Fibroblast of lung (primary cell): Measurements from ENCODE around the gene SLC16A1. TPM values are rescaled to one million over a fixed set of nuclear protein-coding genes. Genes with fewer than 3 reads are reported as not detected.

Experiments used
- DNase-seq, 2 donors: peaks; one replicate each; pipeline versions ENCODE4 v3.0.0 to v3.0.0-alpha.2; 2010; ENCODE audit warnings: low read depth in 2 of 2
- H2AFZ ChIP-seq: 2 replicates; pipeline ENCODE4 v1.5.1; 2012; ENCODE audit warnings: low read length, control low read depth, inconsistent platforms
- H3K27ac ChIP-seq: 2 replicates; pipeline ENCODE4 v1.5.1; 2011; ENCODE audit warnings: low read length, control low read depth; ENCODE audit not compliant: insufficient read depth
- H3K27me3 ChIP-seq: 2 replicates; pipeline ENCODE4 v1.5.1; 2011; ENCODE audit warnings: mild to moderate bottlenecking, low read length; ENCODE audit not compliant: control insufficient read depth, insufficient read depth
- H3K36me3 ChIP-seq: 2 replicates; pipeline ENCODE4 v1.5.1; 2011; ENCODE audit warnings: low read length; ENCODE audit not compliant: control insufficient read depth, insufficient read depth
- H3K4me1 ChIP-seq: 2 replicates; pipeline ENCODE4 v1.5.1; 2011; ENCODE audit warnings: low read length; ENCODE audit not compliant: control insufficient read depth, insufficient read depth; ENCODE audit errors: extremely low read depth
- H3K4me2 ChIP-seq: 2 replicates; pipeline ENCODE4 v1.5.1; 2011; ENCODE audit warnings: low read length, control low read depth; ENCODE audit not compliant: insufficient read depth; ENCODE audit errors: extremely low read depth
- H3K4me3 ChIP-seq, 4 experiments: fragments of 200-600 bp in 1 of 4; sonication (generic) in 1 of 4; replicated peaks in 1 of 4; 2 replicates each; pipeline ENCODE4 v1.5.1; 2011 to 2016; ENCODE audit warnings: low read length in 4 of 4, low read depth in 3 of 4, mild to moderate bottlenecking in 3 of 4, control low read depth in 2 of 4, inconsistent platforms in 1 of 4, mixed read lengths in 1 of 4; ENCODE audit not compliant: insufficient read depth in 1 of 4; ENCODE audit errors: control extremely low read depth in 1 of 4
- H3K79me2 ChIP-seq: 2 replicates; pipeline ENCODE4 v1.5.1; 2012; ENCODE audit warnings: mild to moderate bottlenecking, low read length, inconsistent platforms; ENCODE audit not compliant: control insufficient read depth, insufficient read depth
- H3K9ac ChIP-seq: 2 replicates; pipeline ENCODE4 v1.5.1; 2011; ENCODE audit warnings: mild to moderate bottlenecking, low read length, control low read depth; ENCODE audit not compliant: insufficient read depth
- H3K9me3 ChIP-seq: 2 replicates; pipeline ENCODE4 v1.5.1; 2012; ENCODE audit warnings: low read depth, low read length; ENCODE audit not compliant: control insufficient read depth, insufficient read depth
- H4K20me1 ChIP-seq: 2 replicates; pipeline ENCODE4 v1.5.1; 2011; ENCODE audit warnings: low read length; ENCODE audit not compliant: control insufficient read depth, insufficient read depth; ENCODE audit errors: extremely low read depth
- EZH2 ChIP-seq: IDR thresholded peaks from 2 replicates; pipeline ENCODE4 v1.5.1; 2012; ENCODE audit warnings: low read length, control low read depth, mild to moderate bottlenecking; ENCODE audit errors: missing control alignments
- polyA plus RNA-seq, 2 donors: library from polyadenylated mRNA; depleted of rRNA in 1 of 2; stranded (reverse) in 1 of 2; unstranded in 1 of 2; fragments of >200 nt; gene quantifications; 2 replicates each; pipeline ENCODE4 v1.2.1, GENCODE V29; 2011 to 2012; ENCODE audit warnings: missing spikeins in 1 of 2
- total RNA-seq: library from RNA; depleted of rRNA; stranded (reverse); fragments of >200 nt; gene quantifications from 2 replicates; pipeline ENCODE4 v1.2.1, GENCODE V29; 2014
- TF ChIP-seq, protein P1 (sequence below), 2 donors: IDR thresholded peaks in 1 of 2; conservative IDR thresholded peaks in 1 of 2; 1 replicate in 1 of 2; 2 replicates in 1 of 2; pipeline ENCODE4 v1.5.1; 2011 to 2012; ENCODE audit warnings: low read length in 2 of 2, control low read depth in 1 of 2, inconsistent platforms in 1 of 2, low read depth in 1 of 2, mild to moderate bottlenecking in 1 of 2

SLC16A1 gene
- total and polyA plus RNA-seq, 2 donors (not counting 1 experiment from before 2014, with no cell fraction given), result 51.3 to 59.1 TPM

DNA sequence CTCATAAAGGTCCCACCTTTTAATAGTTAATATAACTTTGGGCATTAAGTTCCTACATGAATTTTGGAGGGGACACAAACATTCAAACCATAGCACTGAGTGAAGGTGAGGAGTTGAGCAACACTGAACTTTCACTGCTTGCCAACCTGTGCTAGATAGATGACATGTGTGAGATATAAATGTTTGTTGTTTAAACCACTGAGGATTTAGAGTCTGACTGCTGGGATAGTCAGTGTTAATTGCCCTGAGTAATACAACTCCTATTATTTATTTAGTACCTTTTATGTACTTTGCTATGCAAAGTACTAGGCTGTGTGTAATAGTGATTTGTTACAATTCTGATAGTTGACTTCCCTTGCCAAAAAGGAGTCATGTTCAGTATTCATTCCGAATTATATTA lies 32.4 kb upstream of the SLC16A1 start:
- H3K4me3 ChIP-seq, result no peak overlapping the region
- H3K27me3 ChIP-seq, result no peaks in the 10 kb centered on the region
- H3K4me1 ChIP-seq, result no peaks in the 10 kb centered on the region
- TF ChIP-seq, protein P1, sequence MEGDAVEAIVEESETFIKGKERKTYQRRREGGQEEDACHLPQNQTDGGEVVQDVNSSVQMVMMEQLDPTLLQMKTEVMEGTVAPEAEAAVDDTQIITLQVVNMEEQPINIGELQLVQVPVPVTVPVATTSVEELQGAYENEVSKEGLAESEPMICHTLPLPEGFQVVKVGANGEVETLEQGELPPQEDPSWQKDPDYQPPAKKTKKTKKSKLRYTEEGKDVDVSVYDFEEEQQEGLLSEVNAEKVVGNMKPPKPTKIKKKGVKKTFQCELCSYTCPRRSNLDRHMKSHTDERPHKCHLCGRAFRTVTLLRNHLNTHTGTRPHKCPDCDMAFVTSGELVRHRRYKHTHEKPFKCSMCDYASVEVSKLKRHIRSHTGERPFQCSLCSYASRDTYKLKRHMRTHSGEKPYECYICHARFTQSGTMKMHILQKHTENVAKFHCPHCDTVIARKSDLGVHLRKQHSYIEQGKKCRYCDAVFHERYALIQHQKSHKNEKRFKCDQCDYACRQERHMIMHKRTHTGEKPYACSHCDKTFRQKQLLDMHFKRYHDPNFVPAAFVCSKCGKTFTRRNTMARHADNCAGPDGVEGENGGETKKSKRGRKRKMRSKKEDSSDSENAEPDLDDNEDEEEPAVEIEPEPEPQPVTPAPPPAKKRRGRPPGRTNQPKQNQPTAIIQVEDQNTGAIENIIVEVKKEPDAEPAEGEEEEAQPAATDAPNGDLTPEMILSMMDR (conservative IDR thresholded peaks at IDR 0.05 in 1 of 2, IDR thresholded peaks at IDR 0.05 in 1 of 2; ENCODE audit: low read depth in 1 of 2, low read length in 2 of 2), result no peak
- no peak for TF ChIP-seq EZH2
- DNase-seq, result no peak
- H3K9me3 ChIP-seq, result no peaks in the 10 kb centered on the region
- H3K36me3 ChIP-seq, result no peaks in the 10 kb centered on the region
- H3K9ac ChIP-seq, result no peak overlapping the region
- no peaks in the 10 kb centered on the region for H4K20me1 ChIP-seq
- no peak overlapping the region for H3K4me2 ChIP-seq
- no peak overlapping the region for H3K27ac ChIP-seq
- no peaks in the 10 kb centered on the region for H3K79me2 ChIP-seq
- H2AFZ ChIP-seq, result no peak overlapping the region

DNA sequence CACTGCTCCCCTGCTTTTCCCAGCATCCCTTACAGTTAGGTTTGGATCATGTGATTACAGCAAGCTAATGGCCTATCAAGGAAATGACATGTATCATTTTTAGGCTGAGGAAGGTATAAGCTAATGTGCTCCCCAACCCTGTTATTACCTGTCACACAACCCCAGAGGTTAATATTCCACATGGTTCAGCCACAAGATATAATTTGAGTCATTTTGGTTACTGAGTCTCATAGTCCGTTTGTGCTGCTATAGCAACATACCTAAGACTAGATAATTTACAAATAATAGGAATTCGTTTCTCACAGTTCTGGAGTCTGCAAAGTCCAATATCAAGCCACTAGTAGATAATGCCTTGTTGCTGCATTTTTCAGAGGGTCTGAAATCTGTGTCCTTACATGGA lies 29.1 kb upstream of the SLC16A1 start:
- H3K79me2 ChIP-seq, result no peaks in the 10 kb centered on the region
- H2AFZ ChIP-seq, result no peak overlapping the region
- no peaks in the 10 kb centered on the region for H3K4me1 ChIP-seq
- H3K4me2 ChIP-seq, result no peak overlapping the region
- no peaks in the 10 kb centered on the region for H3K9me3 ChIP-seq
- H4K20me1 ChIP-seq, result no peaks in the 10 kb centered on the region
- H3K27me3 ChIP-seq, result no peaks in the 10 kb centered on the region
- no peaks in the 10 kb centered on the region for H3K36me3 ChIP-seq
- H3K4me3 ChIP-seq, result no peak overlapping the region
- no peak for DNase-seq
- no peak overlapping the region for H3K9ac ChIP-seq
- TF ChIP-seq EZH2, result no peak
- TF ChIP-seq, protein P1 (conservative IDR thresholded peaks at IDR 0.05 in 1 of 2, IDR thresholded peaks at IDR 0.05 in 1 of 2; ENCODE audit: low read depth in 1 of 2, low read length in 2 of 2), result no peak
- H3K27ac ChIP-seq, result no peak overlapping the region

DNA sequence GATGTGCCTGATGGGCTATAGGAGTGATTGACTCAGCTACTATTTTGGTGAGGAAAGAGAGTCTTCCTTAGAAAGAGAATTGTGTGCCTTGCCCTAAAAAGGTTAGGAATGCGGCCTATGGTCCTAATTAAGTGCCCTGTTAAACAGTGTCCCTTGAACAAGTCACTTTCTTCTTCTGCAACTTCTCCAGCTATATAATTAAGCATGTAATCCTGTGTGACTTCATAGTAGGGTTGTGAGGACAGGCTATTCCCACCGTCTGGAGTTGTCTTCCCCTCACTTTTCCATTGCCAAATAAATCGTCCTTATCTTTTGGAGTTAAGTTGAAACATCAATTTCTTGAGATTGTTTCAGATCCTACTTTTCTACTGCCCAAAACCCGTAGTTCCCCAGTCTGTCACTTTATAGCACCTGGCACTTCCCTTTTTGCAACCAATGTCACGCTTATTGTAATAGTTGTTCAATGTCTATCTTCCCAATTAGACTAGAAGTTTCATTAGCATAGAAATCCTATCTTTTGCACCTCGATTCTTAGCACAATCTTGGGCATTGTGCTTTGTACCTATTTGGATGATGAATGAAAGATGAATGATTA lies 27.6 kb upstream of the SLC16A1 start:
- H3K9me3 ChIP-seq, result no peaks in the 10 kb centered on the region
- H3K9ac ChIP-seq, result no peak overlapping the region
- no peak overlapping the region for H3K27ac ChIP-seq
- no peak overlapping the region for H2AFZ ChIP-seq
- no peaks in the 10 kb centered on the region for H3K79me2 ChIP-seq
- no peak overlapping the region for H3K4me3 ChIP-seq
- no peak for DNase-seq
- no peaks in the 10 kb centered on the region for H4K20me1 ChIP-seq
- no peak overlapping the region for H3K4me2 ChIP-seq
- no peaks in the 10 kb centered on the region for H3K4me1 ChIP-seq
- no peak for TF ChIP-seq EZH2
- TF ChIP-seq, protein P1 (conservative IDR thresholded peaks at IDR 0.05 in 1 of 2, IDR thresholded peaks at IDR 0.05 in 1 of 2; ENCODE audit: low read depth in 1 of 2, low read length in 2 of 2), result no peak
- no peaks in the 10 kb centered on the region for H3K27me3 ChIP-seq
- H3K36me3 ChIP-seq, result no peaks in the 10 kb centered on the region
